T-helper 2 cell (primary cell): ENCODE data around the gene FAM124A.

ENCODE experiments used
- DNase-seq, 5 experiments: peaks; one replicate each; pipeline versions ENCODE4 v3.0.0 to v3.0.0-alpha.2; 2012 to 2022

The FAM124A gene

DNA sequence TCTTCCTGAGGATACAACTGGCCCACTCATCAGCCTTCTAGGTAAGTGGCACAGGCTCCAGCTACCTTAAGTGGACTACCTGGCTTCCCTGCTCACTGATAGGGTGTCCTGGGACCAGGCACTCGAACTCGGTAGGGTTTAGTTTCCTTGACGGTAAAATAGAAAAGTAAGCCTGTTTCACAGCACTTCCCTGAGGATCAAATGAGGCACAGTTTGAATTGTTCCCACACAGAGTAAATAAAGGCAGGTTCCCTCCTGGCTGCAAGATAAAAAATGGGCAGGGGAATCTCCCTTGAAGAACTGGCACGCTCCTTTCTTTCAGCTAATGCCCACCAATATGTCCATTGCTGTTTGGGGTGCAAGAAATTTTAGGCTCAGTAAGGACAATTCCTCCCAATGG is 1.1 kb upstream of the FAM124A start:
- DNase-seq, result no peak

GRCh38 chr13:51221674-51222036 is 543 bp upstream of the FAM124A start:
- no peak for DNase-seq

- peak in 1 of 5 experiments; percentile 5 for DNase-seq
Observed at GRCh38 chr13:51222686-51223559, 725 bp downstream of the FAM124A start.

DNA sequence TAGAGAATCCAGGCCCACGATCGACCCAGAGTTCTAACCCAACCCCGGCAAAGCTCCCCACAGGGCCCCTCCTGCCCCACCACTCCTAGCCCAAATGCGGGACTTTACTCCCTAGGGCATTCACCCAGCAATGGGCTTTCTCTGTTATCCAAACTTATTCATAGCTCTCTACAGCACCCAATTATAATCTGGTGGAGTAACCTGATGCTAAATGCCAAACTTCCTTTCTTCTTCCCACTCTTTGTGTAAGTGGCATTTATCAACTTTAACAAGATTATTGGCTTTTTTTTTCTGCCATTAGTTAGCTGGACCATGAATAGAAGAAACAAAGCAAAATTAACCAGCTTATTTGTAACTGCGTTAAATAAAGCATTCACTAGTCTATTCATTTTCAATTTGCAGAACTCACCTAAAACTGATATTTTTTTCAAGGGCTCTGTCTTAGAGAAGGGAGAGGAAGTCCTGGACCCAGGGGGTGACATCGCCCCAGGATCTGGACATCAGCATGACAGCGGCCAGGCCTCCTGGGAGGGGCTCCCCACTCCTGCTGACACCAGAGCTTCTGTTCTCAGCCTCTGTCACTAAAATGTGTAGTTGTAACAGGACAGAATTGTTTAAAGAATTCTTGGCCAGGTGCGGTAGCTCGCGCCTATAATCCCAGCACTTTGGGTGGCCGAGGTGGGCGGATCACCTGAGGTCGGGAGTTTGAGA is 1.5 kb downstream of the FAM124A start:
- DNase-seq, result no peak

- DNase-seq, result no peak
Observed at GRCh38 chr13:51225029-51225428, 2.8 kb downstream of the FAM124A start.

DNA sequence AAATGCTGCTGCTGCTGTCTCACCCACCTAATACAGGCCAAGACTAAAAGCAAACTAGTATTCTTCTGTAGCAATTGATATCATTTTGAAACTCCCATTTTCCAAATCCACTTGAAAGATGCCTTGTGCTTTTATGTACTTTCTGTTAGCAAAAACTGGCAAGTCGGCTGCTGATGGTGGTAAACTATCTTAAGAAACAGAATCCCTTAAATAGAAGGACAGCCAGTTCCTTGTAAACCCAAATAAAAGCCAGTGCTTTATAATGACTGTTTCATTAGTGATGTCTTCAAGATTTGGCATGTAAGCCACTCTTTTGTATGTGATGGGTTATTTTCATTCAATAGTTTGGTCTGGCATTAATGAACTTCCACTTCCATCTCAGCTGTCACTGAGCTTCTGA is 5.2 kb downstream of the FAM124A start:
- DNase-seq, result no peak

GRCh38 chr13:51229101-51229719 is 7.0 kb downstream of the FAM124A start:
- no peak for DNase-seq

GRCh38 chr13:51229731-51230130 is 7.5 kb downstream of the FAM124A start:
- no peak for DNase-seq

DNA sequence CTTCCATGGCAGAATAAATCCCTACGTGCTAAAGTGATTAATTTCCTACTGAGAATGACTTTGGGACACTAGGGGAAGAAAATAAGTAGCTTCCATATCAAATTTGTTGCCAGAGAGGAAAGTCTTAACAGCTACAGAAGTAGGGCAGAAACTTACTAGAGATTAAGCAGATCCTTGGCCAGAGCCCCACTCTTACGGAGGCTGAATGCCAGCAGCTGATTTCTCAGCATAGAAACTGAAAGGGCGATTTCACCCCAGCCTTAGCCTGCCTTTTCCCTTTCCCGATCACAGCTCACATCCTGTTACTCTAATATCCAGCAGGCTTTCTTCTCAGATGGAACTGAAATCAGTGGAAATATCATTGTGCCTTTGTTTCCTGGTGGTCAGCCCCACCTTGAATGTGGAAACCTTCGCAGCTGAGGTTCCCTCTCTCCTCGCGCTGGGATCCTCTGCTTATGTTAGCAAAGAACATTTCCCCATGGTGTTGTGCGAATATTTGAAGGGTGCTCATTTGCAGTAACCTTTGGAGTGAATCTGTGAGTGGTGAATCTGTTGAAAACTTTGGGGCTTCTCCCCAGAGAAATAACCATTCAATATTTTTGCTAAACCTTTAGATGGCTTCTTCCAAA is 8.4 kb downstream of the FAM124A start:
- no peak for DNase-seq

GRCh38 chr13:51231456-51231855 is 9.3 kb downstream of the FAM124A start:
- no peak for DNase-seq

- DNase-seq, result no peak
Observed at GRCh38 chr13:51232328-51232727, 10.1 kb downstream of the FAM124A start.

GRCh38 chr13:51233117-51233826 is 11.1 kb downstream of the FAM124A start:
- no peak for DNase-seq

GRCh38 chr13:51234676-51235075 is 12.5 kb downstream of the FAM124A start:
- no peak for DNase-seq

GRCh38 chr13:51235186-51235585 is 13.0 kb downstream of the FAM124A start:
- no peak for DNase-seq

GRCh38 chr13:51235756-51236490 is 13.7 kb downstream of the FAM124A start:
- no peak for DNase-seq

- DNase-seq, result no peak
Observed at GRCh38 chr13:51236491-51236792, 14.2 kb downstream of the FAM124A start.

DNA sequence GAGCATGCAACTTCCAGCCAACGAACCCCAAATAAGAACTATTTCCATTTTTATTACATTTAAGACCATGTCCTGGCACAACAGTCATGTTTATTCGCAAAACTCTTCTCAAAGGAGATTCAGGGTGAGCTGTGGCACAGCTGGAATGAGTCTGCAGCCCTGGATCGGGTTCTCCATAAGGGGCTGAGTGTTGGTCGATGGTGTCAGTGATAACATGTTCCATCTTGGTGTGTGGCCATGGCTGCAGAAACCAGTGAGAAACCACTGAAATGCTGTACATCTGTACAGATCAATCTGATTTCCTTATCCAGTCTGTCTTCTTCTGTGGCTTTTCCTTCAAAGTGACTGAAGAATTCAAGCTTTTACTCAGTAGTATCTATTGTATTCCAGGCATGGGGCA is 15.2 kb downstream of the FAM124A start:
- DNase-seq, result no peak

DNA sequence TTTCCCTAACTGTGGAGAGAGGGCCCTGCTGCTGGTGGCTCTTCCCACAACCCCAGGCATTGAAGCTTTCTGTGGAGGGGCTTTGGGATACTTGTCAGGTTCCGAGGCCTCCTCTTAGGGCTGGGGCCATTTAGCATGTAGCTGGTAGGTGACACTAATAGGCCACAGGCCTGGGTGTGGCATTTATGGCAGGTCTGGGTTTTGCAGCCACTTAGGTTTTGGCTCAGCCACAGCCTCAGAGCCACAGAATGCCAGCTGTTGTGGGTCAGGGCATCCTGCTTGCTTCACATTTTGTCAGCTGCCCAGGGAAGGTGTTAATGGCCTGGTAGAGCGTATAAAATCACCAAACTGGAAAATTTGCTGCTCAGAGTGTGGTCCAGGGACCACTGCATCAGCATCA is 15.7 kb downstream of the FAM124A start:
- no peak for DNase-seq

DNA sequence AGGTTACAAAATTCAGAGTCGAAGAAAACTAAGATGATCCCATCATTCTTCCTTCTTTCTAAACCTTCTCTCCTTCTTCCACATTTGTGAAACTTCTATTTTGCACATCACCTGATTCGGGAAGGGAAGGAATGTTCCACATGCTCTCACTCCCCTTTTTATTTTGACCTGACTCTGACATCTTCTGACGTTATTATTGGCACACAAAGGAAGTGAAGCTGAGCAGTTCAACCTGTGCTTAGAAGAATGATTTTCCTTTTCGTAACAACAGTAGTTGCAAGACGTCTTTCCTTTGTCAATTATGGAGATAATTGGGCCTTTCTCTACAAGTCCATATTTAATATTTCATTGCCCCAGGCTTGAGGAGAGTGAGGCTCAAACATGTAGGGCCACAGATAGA is 18.0 kb downstream of the FAM124A start:
- DNase-seq, result no peak

- no peak for DNase-seq
Observed at GRCh38 chr13:51240958-51241357, 18.8 kb downstream of the FAM124A start.

DNA sequence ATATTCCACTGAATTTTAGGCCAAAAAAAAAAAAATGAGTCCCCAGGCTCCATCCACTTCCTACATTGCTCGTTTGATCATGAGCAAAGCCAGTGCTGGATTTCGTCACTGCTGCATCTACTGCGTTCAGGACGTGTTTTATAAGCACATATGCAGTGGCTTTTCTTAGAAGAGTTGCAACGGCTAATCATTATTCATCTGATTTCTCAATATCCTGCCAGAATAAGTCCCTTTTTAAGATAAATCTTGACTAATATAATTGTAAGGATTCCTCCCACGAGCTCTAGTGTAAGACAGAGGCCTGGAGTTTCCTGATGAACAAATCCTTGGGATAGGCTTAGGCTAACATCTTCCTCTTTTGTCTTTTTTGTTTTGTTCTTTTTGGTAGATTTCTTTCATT is 19.5 kb downstream of the FAM124A start:
- DNase-seq, result no peak

- no peak for DNase-seq
Observed at GRCh38 chr13:51243227-51243626, 21.0 kb downstream of the FAM124A start.
